GM12873 (cell line): ENCODE data around the gene PRIM1.

Source experiments
- TF ChIP-seq, protein P1 (sequence below): IDR thresholded peaks from 2 replicates; pipeline ENCODE4 v1.5.1; 2012; ENCODE audit warnings: low read depth, mild to moderate bottlenecking, moderate library complexity, low read length, control low read depth; ENCODE audit not compliant: insufficient read depth; ENCODE audit errors: missing control alignments

The PRIM1 gene

DNA sequence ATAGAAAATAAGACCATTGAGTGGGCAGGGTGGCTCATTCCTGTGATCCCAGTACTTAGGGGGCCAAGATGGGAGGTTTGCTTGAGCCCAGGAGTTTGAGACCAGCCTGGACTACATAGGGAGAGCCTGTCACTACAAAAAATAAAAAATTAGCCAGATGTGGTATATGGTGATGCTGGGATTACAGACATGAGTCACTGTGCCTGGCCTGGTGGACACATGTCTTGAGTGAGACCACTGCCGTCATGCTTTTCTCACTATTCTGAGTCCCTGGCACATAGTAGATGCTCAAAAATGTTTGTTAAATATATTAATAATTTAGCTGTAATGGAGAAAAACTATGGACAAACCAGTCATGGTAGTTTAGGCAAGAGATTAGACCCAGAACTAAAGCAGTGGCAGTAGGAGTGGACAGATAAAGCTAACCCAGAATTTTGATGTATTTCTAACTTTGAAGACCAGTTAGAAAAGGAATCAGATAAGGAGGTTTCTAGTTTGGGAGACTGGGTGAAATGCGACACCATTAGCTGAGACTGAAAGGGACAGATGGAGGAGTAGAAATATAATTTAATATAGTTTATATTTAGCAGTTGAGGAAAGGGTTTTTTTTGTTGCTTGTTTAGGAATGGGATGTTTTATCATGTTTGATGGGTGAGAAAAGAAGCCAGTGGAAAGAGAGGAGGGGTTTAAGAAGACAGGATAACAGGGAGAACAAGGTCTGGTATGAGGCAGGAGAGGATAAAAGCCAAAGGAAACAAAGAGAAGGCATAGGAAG lies 56.6 kb downstream of the PRIM1 start:
- TF ChIP-seq, protein P1, sequence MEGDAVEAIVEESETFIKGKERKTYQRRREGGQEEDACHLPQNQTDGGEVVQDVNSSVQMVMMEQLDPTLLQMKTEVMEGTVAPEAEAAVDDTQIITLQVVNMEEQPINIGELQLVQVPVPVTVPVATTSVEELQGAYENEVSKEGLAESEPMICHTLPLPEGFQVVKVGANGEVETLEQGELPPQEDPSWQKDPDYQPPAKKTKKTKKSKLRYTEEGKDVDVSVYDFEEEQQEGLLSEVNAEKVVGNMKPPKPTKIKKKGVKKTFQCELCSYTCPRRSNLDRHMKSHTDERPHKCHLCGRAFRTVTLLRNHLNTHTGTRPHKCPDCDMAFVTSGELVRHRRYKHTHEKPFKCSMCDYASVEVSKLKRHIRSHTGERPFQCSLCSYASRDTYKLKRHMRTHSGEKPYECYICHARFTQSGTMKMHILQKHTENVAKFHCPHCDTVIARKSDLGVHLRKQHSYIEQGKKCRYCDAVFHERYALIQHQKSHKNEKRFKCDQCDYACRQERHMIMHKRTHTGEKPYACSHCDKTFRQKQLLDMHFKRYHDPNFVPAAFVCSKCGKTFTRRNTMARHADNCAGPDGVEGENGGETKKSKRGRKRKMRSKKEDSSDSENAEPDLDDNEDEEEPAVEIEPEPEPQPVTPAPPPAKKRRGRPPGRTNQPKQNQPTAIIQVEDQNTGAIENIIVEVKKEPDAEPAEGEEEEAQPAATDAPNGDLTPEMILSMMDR = no peak

- TF ChIP-seq, protein P1 = no peak
Measured at GRCh38 chr12:56694161-56694560, 58.0 kb downstream of the PRIM1 start.

DNA sequence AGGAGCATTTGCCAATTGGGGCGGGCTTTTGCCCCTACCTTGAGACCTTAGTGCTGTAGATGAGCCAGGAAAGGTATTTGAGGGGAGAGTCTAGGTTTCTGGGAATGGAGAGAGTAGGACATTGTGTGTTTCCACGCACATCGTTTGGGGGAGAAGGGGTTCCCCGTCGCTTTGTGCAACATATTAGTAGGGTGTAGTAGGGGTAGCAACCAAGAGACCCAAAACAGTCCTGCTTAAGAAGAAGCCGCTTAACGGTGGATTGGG lies 63.3 kb downstream of the PRIM1 start:
- TF ChIP-seq, protein P1 = no peak

GRCh38 chr12:56688129-56688845 lies 63.8 kb downstream of the PRIM1 start, which contains the start of gene PTGES3:
Gene PTGES3 (minus strand): TSS chr12:56688284. CDS start chr12:56687999, 285 bp downstream.
- TF ChIP-seq, protein P1 = no peak

- TF ChIP-seq, protein P1 = no peak
Measured at GRCh38 chr12:56687223-56688128, 64.6 kb downstream of the PRIM1 start.

DNA sequence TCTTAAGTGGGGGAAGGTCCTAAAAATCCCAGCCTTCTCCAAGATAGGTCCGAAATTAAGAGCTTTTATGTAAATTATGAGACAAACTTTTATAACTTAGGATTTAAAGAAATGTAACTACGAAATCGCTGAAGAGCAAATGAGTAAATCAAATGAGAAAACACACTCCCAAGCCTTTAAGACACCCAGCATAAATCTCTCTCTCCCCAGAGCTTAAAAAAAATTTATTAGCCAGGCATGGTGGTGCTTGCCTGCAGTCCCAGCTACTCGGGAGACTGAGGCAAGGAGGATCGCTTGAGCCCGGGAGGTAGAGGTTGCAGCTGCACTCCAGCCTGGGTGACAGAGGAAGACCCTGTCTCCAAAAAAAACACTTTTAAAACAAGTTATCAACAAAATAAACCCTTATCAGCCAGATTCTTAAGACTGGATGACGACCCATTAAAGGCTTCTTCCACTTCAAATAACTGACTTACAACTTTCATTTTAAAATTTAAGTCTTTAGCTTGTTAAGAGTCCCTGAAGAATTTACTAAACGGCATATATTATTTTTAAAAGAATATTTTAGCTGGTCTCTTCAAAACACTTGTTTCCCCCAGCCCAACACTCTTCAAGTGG lies 67.3 kb downstream of the PRIM1 start:
- TF ChIP-seq, protein P1 = no peak

DNA sequence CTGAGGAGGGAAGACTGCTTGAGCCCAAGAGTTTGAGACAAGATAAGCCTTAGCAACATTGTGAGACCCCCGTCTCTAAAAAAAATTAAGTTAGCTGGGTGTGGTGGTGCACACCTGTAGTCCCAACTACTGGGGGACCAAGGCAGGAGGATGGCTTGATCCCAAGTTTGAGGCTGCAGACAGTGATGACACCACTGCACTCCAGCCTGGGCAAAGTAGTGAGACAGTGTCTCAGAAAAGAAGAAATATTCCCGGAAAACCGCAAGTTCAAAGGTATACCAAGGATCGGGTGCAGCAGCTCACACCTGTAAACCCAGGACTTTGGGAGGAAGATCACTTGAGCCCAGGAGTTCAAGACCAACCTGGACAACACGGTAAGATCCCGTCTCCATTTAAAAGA lies 69.8 kb downstream of the PRIM1 start:
- TF ChIP-seq, protein P1 = no peak
